ENCODE data around the gene TECTA. TPM values are rescaled to one million over a fixed set of nuclear protein-coding genes. Genes with fewer than 3 reads are reported as not detected.

Gene TECTA
- total RNA-seq, 1 donor from 2014 or later = 0.94 TPM

DNA sequence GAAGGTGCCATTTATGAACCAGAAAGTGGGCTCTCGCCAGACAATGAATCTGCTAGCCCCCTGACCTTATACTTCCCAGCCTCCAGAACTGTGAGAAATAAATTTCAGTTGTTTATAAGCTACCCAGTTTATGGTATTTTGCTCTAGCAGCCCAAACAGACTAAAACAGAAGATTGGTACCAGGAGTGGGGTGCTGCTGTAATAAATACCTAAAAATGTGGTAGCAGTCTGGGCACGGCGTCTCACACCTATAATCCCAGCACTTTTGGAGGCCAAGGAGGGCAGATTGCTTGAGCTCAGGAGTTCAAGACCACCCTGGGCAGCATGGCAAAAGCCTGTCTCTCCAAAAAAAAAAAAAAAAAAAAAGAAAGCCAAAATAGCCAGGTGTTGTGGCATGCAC, 21.3 kb downstream of the TECTA start:
- H3K4me1 Mint-ChIP-seq (ENCODE audit: unreplicated experiment) = no peaks in the 10 kb centered on the region
- no peak overlapping the region for H3K4me3 Mint-ChIP-seq (ENCODE audit: unreplicated experiment)
- H3K36me3 Mint-ChIP-seq (ENCODE audit: unreplicated experiment) = no peaks in the 10 kb centered on the region
- H3K9me3 Mint-ChIP-seq (ENCODE audit: unreplicated experiment) = peaks cover 16% of the 10 kb centered on the region
- no peak overlapping the region for H3K27ac Mint-ChIP-seq (ENCODE audit: unreplicated experiment)
- H3K27me3 Mint-ChIP-seq (ENCODE audit: unreplicated experiment) = no peaks in the 10 kb centered on the region
- no peak for TF ChIP-seq CTCF (IDR thresholded peaks at IDR 0.05)
- DNase-seq (ENCODE audit: extremely low spot score, unreplicated experiment) = no peak

DNA sequence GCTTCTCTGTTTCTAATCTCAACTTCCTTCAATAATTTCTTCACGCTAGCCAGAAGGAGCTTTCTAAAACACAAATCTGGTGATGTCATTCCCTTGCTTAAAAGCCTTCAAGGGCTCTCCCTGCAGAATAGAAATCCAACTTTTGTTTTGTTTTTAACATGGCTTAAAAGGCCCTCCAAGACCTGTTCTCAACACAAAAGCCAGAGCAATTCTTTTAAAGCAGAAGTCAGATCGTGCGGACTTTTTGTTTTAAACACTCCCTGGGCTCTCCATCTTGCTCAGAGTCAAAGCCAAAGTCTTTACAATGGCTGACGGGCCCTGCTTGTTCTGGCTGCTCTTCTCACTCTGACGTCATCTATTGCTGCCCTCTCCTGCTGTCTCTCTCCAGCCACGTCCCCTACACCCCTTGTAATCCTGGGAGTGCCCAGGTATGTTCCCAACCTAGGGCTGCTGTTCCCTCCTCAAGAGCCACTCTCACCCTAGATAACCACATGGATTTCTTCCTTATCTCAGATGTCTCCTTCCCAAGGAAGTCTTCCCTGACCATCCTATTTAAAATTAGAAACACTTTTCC, 22.5 kb downstream of the TECTA start:
- TF ChIP-seq CTCF (IDR thresholded peaks at IDR 0.05) = no peak
- no peaks in the 10 kb centered on the region for H3K27me3 Mint-ChIP-seq (ENCODE audit: unreplicated experiment)
- no peak for DNase-seq (ENCODE audit: extremely low spot score, unreplicated experiment)
- H3K9me3 Mint-ChIP-seq (ENCODE audit: unreplicated experiment) = peaks cover 19% of the 10 kb centered on the region
- H3K27ac Mint-ChIP-seq (ENCODE audit: unreplicated experiment) = no peak overlapping the region
- H3K36me3 Mint-ChIP-seq (ENCODE audit: unreplicated experiment) = no peaks in the 10 kb centered on the region
- no peak overlapping the region for H3K4me3 Mint-ChIP-seq (ENCODE audit: unreplicated experiment)
- H3K4me1 Mint-ChIP-seq (ENCODE audit: unreplicated experiment) = no peaks in the 10 kb centered on the region

DNA sequence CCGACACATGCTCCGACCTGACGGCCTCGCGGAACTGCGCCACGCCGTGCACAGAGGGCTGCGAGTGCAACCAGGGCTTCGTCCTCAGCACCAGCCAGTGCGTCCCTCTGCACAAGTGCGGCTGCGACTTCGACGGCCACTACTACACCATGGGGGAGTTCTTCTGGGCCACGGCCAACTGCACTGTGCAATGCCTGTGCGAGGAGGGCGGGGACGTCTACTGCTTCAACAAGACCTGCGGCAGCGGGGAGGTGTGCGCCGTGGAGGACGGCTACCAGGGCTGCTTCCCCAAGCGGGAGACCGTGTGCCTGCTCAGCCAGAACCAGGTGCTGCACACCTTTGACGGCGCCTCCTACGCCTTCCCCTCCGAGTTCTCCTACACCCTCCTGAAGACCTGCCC, 26.8 kb downstream of the TECTA start:
- H3K27me3 Mint-ChIP-seq (ENCODE audit: unreplicated experiment) = no peaks in the 10 kb centered on the region
- H3K36me3 Mint-ChIP-seq (ENCODE audit: unreplicated experiment) = no peaks in the 10 kb centered on the region
- peaks cover 25% of the 10 kb centered on the region for H3K9me3 Mint-ChIP-seq (ENCODE audit: unreplicated experiment)
- no peak overlapping the region for H3K27ac Mint-ChIP-seq (ENCODE audit: unreplicated experiment)
- TF ChIP-seq CTCF (IDR thresholded peaks at IDR 0.05) = no peak
- H3K4me1 Mint-ChIP-seq (ENCODE audit: unreplicated experiment) = no peaks in the 10 kb centered on the region
- DNase-seq (ENCODE audit: extremely low spot score, unreplicated experiment) = no peak
- no peak overlapping the region for H3K4me3 Mint-ChIP-seq (ENCODE audit: unreplicated experiment)

GRCh38 chr11:121129362-121130340, 28.6 kb downstream of the TECTA start:
- no peak for TF ChIP-seq CTCF (IDR thresholded peaks at IDR 0.05)
- no peaks in the 10 kb centered on the region for H3K27me3 Mint-ChIP-seq (ENCODE audit: unreplicated experiment)
- DNase-seq (ENCODE audit: extremely low spot score, unreplicated experiment) = no peak
- H3K4me1 Mint-ChIP-seq (ENCODE audit: unreplicated experiment) = no peaks in the 10 kb centered on the region
- H3K27ac Mint-ChIP-seq (ENCODE audit: unreplicated experiment) = no peak overlapping the region
- no peaks in the 10 kb centered on the region for H3K36me3 Mint-ChIP-seq (ENCODE audit: unreplicated experiment)
- H3K9me3 Mint-ChIP-seq (ENCODE audit: unreplicated experiment) = peaks cover 10% of the 10 kb centered on the region
- no peak overlapping the region for H3K4me3 Mint-ChIP-seq (ENCODE audit: unreplicated experiment)

GRCh38 chr11:121131656-121132055, 30.6 kb downstream of the TECTA start:
- Mint-ChIP-seq H3K4me3 (ENCODE audit: unreplicated experiment) (no peak overlapping the region), H3K4me1 (ENCODE audit: unreplicated experiment) (no peaks in the 10 kb centered on the region), H3K36me3 (ENCODE audit: unreplicated experiment) (no peaks in the 10 kb centered on the region), H3K27me3 (ENCODE audit: unreplicated experiment) (no peaks in the 10 kb centered on the region), H3K9me3 (ENCODE audit: unreplicated experiment) (peaks cover 9% of the 10 kb centered on the region), H3K27ac (ENCODE audit: unreplicated experiment) (no peak overlapping the region)
- DNase-seq (ENCODE audit: extremely low spot score, unreplicated experiment) = no peak
- no peak for TF ChIP-seq CTCF (IDR thresholded peaks at IDR 0.05)

Measured in osteocyte (in vitro differentiated cells).